AG08395 (cell line): ENCODE data around the gene ZDHHC14.
"Not testable (repeated sequence)": the region's sequence is repeated elsewhere in the genome, so short reads cannot be mapped to it uniquely, and the experiment has no call there.

ENCODE experiments used
- DNase-seq: peaks from one replicate; pipeline ENCODE4 v3.0.0; 2012; ENCODE audit warnings: mixed read lengths, low spot score

ZDHHC14 gene

DNA sequence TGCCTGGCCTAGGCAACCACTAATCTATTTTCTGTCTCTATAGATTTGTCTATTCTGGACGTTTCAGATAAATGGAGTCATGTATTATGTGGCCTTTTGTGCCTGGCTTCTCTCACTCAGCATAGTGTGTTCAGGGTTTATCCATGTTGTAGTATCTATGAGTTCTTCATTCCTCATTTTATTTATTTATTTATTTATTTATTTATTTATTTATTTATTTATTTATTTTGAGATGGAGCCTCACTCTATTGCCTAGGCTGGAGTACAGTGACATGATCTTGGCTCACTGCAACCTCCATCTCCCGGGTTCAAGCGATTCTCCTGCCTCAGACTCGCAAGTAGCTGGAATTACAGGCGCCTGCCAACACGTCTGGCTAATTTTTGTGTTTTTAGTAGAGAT lies 86.3 kb downstream of the ZDHHC14 start:
- not testable (repeated sequence) for DNase-seq

GRCh38 chr6:157468054-157468453 lies 87.1 kb downstream of the ZDHHC14 start:
- no peak for DNase-seq

- no peak for DNase-seq
Measured at GRCh38 chr6:157468574-157468973, 87.6 kb downstream of the ZDHHC14 start.

DNA sequence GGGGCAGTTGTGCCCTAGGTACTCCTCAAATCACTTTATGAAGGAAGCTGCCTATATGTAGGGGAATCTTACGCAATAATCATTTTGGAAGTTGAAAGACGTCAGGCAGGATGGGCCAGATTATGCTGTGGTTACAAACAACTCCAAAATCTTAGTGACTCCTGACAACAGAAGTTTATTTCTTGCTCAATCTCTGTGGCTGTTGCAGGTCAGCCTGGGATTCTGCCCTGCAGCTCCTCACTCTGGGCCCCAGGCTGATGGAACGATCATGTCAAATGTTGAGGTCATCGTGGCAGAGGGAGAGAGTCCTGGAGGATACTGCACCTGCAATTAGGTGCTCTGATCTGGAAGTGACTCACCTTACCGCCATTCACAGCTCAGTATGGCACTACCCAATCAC lies 88.4 kb downstream of the ZDHHC14 start:
- DNase-seq: no peak

DNA sequence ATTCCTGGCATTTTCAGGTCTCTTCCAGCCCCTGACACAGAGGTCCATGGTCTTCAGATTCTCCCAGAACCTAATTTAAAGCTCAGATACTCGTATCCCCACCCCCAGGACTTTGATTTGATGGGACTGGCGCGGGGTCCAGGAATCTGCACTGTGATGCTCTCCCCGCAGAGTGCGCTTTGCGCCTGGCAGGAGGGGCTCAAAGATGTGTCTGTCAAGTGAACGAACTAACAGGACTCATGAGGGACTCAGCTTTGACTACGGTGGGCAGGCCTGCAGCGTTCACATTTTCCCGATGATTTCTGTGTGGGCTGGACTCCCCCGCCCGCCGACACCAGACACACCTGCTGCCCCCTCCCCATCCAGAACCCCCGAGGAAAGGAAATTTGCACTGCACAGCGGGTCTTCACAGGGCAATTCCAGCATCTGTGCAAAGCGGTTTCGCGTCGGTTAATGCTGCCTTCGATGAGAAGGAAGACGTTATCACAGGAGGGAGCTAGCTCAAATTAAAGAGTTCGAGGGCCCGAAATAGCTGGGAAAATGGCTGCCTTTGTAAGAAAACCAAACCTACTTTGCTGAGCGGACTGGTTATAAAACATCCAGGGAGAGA lies 90.2 kb downstream of the ZDHHC14 start:
- DNase-seq: no peak

DNA sequence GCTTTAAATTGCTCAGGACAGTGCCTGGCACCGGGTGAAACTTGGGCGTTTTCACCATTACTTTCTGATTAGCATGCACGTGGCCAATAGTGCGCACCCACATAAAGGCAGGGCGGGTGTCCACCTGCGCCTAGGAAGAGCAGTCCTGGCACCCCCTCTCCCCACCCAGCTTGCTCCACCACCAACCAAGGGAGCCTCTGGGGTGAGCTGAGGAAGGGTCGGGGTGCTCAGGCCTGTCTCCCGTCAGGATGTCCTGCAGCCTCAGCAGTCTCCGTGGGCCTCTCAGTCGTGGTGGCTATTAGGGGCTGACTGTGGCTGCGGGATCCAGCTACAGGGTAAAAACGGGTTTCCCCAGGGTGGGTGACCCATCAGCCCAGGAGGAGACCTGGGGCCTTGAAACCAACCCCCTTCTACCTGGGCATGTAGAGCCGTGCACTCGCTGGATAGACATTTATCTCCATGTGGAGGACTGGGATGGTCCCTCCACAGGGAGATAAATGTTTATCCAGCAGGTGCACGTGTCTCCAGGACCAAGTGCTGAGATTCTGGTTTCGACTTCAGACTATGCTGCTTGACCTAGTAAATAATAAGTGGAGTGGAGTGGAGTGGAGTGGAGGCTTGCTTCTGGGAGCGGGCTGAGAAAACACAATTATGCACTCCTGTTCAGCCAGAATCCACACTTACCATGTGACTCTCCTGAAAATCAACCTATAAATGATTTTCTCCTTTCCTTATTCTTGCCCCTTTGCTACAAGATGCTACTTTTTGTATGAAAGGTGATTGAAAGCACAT lies 91.1 kb downstream of the ZDHHC14 start:
- no peak for DNase-seq

GRCh38 chr6:157476797-157477196 lies 95.8 kb downstream of the ZDHHC14 start:
- DNase-seq: no peak

- DNase-seq: no peak
Measured at GRCh38 chr6:157478926-157479325, 97.9 kb downstream of the ZDHHC14 start.

GRCh38 chr6:157479464-157480303 lies 98.7 kb downstream of the ZDHHC14 start:
- DNase-seq: no peak

GRCh38 chr6:157481189-157481864 lies 100.3 kb downstream of the ZDHHC14 start:
- no peak for DNase-seq

GRCh38 chr6:157481865-157482249 lies 100.9 kb downstream of the ZDHHC14 start:
- no peak for DNase-seq

- DNase-seq: no peak
Measured at GRCh38 chr6:157483770-157484169, 102.8 kb downstream of the ZDHHC14 start.

DNA sequence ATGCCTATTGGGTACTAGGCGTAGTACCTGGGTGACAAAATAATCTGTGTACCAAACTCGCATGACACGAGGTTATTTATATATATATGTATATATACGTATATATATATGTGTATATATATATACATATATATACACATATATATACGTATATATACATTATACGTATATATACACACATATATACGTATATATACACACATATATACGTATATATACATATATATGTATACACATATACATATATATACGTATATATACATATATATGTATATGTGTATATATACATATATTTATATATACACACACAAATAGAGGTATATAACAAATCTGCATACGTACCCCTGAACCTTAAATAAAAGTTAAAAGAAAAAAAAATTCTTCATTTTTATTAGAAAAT lies 103.2 kb downstream of the ZDHHC14 start:
- no peak for DNase-seq

- DNase-seq: no peak
Measured at GRCh38 chr6:157486572-157486971, 105.6 kb downstream of the ZDHHC14 start.

GRCh38 chr6:157487110-157487773 lies 106.3 kb downstream of the ZDHHC14 start:
- DNase-seq: no peak

DNA sequence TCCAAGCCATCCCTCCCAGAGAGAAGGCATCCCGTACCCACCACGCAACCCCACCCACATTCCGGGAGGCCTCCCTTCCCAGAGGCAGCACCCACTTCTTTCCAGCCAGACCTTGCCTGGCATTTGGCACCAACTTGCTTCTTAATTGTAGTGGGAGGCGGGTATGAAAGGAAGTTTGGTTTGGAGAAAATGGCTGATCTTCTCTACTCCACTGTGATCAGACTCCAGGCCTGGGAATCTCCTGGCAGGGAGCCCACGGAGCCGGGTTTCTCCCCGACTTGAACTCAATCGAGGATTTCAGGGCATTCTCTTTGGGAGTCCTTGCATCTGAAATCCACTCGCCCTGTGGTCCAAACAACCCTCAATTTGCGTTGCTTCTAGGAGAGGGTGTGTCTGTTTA lies 107.1 kb downstream of the ZDHHC14 start:
- no peak for DNase-seq

- DNase-seq: no peak
Measured at GRCh38 chr6:157488716-157489118, 107.7 kb downstream of the ZDHHC14 start.

DNA sequence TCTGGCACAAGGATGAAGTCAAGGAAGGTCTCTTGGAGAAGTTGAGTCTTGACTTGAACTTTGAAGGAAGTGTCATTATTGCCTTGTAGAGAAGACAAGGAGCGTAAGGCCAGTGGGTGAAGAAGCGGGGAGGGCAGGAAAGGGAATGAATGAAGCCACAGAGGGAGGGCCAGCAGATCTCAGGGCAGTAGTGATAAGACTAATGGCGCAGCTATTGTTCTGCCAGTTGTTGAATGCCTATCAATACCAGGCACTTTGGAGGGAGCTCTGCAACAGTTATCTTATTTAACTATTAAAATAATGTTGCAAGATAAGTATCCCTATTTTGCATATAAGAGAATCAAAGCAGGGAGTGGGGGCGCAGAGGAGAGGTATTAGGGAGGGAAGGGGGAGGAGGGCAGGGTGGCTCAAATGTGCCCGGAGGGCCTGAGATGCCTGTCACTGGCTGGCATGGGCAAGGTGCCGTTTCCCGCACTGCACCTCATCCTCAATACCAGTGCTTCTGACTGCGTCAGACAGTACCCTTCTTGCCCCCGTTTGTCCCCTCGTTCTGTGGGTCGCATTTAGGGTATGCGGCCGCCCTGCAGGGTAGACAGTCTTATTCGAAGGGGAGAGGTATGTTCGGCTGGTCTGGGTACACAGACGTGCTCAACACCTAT lies 109.8 kb downstream of the ZDHHC14 start:
- no peak for DNase-seq

DNA sequence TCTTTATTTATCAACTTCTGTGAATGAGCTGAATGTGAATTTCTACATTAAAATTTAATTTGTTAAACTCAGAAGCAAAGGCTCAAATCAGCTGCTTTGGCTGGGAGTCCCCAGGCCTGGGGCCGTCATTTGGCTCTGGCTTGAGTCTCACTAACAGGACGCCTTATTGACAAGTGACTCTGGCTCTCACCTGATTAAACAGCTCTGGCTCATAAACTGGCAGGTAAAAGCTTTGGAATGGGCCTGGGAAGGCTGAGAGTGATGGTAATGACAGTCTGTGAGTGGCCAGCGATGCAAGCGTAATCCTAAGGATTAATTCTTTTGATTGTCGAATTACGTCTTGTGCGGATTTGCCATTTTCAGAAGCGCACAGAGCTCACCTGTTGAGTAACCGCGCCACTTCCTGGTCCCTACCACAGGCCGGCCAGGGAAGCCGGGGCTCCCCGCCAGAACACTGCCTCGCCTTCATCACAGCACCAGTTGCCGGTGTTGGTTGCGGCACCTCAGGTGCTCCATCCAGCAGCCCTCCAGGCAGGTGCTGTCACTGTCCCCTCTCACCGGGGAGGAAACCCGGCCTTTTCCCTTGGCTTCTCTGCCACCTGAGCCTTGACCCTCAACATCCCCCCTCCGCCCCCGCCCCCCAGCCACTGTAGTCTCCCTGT lies 110.7 kb downstream of the ZDHHC14 start:
- no peak for DNase-seq

GRCh38 chr6:157492249-157492648 lies 111.3 kb downstream of the ZDHHC14 start:
- no peak for DNase-seq

DNA sequence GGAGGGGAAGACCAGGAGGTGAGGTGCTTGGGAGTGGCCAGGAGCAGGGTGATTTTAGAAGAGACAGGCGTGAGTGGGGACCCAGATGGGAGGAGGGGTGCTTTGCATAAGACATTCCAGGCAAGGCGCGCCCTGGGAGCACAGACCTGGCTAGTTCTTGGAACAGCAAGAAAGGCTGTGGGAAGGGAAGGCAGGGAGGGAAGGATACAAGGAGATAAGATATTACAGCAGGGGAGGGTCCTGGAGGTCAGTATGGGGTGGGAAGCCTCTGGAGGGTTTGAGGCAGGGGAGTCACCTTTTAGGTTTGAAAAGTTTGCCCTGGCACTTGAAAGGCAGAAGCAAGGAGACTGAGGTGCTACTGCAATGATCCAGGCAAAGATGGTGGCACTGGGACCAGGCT lies 111.8 kb downstream of the ZDHHC14 start:
- no peak for DNase-seq
